GM21619 (cell line): Measurements from ENCODE around the gene TRPC6.
"Not testable (repeated sequence)": the region's sequence is repeated elsewhere in the genome, so short reads cannot be mapped to it uniquely, and the experiment has no call there.

Experiments used
- ATAC-seq: cut with Tn5 transposase; IDR thresholded peaks from one replicate; pipeline ENCODE4 v1.9.1; 2021; ENCODE audit not compliant: unreplicated experiment

TRPC6 gene

GRCh38 chr11:101523193-101523592 lies 60.6 kb downstream of the TRPC6 start:
- ATAC-seq = no peak

DNA sequence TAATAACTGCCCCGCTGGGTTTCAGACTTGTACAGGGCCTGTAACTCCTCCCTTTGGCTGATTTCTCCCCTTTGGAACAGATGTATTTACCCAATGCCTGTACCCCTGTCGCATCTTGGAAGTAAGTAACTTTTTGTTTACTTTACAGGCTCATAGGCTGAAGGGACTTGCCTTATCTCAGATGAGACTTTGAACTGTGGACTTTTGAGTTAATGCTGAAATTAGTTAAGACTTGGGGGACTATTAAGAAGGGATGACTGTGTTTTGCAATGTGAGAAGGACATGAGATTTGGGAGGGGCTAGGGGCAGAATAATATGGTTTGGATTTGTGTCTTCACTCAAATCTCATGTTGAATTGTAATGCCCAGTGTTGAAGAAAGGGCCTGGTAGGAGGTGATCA lies 62.0 kb downstream of the TRPC6 start:
- no peak for ATAC-seq

DNA sequence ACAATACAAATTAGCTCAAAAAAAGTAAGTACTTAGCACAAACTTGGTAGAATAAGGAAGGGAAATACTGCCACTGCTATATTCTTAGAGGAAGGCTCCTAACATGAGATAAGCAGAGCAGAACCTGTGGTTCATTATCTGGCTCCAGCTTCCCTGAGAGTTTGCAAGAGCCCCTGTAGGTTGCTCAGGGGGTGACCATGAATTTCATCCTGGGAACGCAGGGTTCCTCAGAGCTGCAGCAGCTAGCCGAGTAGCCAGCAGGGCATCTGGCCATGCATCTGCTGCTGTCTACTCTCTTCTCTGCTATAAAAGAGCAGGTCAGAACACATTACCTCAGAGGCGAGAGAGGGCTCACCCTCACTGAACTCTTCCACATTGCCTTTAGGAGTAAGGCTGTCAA lies 67.3 kb downstream of the TRPC6 start:
- no peak for ATAC-seq

- ATAC-seq = no peak
Measured at GRCh38 chr11:101511065-101511464, 72.7 kb downstream of the TRPC6 start.

DNA sequence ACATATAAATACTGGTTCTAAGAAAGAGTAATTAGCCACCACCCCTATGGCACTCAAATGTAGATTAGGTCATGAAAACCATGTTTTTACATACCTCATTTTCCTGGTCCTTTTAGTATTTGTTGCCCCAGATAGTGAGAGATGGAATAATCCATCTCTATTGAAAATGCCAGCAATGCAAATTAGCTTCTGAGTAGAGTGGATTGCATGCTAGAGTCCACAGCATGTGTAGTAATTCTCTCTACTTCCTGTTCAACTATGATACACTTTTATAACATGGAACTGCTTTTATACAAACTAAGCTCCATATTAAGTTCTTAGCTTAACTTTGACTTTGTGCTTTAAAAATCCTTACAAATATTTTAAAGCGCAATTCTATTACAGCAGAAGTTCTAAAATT lies 73.2 kb downstream of the TRPC6 start:
- ATAC-seq = no peak

- ATAC-seq = no peak
Measured at GRCh38 chr11:101509922-101510321, 73.9 kb downstream of the TRPC6 start.

- no peak for ATAC-seq
Measured at GRCh38 chr11:101508370-101508769, 75.4 kb downstream of the TRPC6 start.

DNA sequence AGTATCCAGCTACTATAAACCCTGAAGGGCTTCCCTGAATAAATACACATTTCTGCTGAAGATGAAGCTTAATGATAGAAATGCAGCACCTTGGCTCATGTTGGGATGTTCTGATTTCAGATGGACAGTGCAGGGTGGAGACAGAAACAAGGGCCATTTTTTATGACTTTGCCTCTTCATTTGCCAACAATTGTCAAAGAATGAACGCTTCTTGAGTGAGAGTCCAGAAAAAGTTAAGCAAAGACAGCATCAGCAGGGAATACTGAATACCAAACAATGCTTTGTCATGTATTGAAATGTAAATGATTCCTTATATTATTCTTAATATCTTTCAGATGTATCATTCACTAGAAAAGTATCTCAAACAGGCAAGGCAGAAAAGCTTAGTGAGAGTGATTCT lies 84.9 kb downstream of the TRPC6 start:
- no peak for ATAC-seq

GRCh38 chr11:101497291-101497690 lies 86.5 kb downstream of the TRPC6 start:
- ATAC-seq = no peak

DNA sequence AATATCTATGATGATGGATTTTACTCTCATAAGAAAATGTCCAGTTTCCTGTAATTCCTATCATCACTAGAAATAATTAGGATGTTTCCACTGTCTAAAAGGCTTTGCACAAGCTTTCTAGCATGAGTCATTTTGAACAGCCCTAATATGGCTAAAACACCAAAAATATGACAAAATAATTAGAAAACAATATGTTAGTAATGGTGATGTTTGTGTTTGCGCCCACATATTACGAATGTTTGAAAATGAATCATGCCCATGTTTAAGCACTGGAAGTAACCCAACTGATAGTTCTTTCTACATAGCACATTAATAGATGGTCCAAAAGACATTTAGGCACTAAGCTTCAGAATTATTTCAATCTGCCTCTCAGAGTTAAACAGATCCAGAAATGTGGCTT lies 96.0 kb downstream of the TRPC6 start:
- ATAC-seq = no peak

DNA sequence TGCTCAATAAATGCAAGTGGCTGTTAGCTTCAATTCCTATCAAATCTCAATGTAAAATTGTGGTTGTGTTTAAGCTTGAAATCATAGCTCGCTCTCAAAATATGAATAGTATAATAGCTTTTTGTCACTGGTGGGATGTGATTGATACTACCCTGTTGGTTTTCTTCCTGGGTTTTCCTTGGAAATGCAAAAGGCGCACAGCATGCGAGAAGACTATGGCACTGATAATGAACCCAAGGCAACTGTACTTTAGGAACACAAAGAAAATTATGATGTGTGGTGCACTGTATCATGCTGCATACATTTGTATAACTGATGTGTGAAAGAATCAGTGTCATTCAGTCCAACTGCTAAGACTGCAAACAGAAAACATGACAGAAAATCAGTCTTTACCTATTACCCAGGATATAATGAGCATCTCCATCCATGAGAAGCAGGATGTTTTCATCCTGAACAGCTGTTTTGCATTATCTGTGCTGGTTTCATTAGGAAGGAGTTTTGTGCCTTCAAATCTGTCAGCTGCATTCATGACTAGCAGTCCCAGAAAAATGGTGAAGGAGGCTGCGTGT lies 101.2 kb downstream of the TRPC6 start:
- ATAC-seq = no peak

DNA sequence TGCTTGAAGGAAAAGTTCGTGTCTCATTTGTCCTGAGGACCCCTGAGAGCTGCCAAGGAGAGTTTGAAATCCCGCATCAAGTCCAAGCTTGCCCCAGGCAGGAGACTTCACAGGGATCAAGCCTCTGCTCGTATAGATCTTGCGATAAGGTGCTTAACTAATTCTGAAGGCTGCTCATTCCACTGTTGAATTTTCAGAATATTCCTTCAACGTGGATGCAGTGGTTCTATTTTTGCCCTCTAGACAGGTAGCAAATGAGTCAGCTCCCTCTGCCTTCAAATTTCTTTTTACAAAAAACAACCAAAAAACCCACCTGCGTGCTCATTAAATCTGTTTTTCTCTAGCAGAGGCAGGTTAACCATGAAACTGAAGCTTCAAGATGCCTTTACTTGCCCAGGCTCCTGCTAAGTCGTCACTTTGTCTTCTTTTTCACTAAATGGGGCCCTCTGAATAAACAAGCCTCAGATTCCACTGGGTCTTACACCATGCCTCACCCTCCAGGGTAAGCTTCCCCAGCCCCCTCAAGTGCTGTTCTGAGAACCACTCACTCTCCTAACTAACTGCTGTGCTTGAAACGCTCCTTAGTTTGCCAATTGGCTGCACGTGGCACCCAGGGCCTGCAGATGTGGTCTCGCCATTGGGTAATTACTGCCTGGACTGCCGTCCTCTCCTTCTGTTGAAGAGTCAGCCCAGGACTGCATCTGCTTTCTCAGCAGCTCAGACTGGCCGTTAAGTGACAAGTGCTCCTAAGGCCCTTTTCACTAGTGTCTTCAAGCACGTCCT lies 105.0 kb downstream of the TRPC6 start:
- no peak for ATAC-seq

GRCh38 chr11:101477926-101478325 lies 105.9 kb downstream of the TRPC6 start:
- no peak for ATAC-seq

GRCh38 chr11:101476191-101476590 lies 107.6 kb downstream of the TRPC6 start:
- no peak for ATAC-seq

- ATAC-seq = no peak
Measured at GRCh38 chr11:101475699-101476098, 108.1 kb downstream of the TRPC6 start.

GRCh38 chr11:101474666-101475065 lies 109.1 kb downstream of the TRPC6 start:
- ATAC-seq = no peak

GRCh38 chr11:101470881-101471520 lies 112.8 kb downstream of the TRPC6 start:
- no peak for ATAC-seq

DNA sequence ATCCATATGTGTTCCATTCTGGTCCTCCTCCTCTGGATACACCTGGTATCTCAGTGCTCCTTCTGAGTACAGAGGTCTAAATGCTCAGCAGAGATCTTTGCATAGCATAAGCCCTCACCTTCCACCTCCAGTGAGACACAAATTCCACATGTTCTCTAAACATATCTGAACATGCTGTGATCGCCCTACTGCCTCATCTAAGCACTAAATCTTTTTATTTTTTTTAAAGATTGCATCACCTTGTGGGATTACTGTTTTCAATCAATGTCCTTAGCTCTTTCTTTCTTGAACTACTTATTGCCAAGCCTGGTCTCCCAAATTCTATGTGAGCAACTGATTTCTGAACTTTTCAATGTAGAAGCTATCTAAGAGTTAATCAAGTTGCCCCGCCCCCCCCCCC lies 113.4 kb downstream of the TRPC6 start:
- ATAC-seq = no peak

- no peak for ATAC-seq
Measured at GRCh38 chr11:101466352-101466751, 117.5 kb downstream of the TRPC6 start.

DNA sequence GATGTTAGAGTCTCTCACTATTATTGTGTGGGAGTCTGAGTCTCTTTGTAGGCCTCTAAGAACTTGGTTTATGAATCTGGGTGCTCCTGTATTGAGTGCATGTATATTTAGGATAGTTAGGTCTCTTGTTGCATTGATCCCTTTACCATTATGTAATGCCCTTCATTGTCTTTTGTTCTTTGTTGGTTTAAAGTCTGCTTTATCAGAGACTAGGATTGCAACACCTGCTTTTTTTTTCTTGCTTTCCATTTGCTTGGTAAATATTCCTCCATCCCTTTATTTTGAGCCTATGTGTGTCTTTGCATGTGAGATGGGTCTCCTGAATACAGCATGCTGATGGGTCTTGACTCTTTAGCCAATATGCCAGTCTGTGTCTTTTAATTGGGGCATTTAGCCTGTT lies 119.4 kb downstream of the TRPC6 start:
- not testable (repeated sequence) for ATAC-seq

DNA sequence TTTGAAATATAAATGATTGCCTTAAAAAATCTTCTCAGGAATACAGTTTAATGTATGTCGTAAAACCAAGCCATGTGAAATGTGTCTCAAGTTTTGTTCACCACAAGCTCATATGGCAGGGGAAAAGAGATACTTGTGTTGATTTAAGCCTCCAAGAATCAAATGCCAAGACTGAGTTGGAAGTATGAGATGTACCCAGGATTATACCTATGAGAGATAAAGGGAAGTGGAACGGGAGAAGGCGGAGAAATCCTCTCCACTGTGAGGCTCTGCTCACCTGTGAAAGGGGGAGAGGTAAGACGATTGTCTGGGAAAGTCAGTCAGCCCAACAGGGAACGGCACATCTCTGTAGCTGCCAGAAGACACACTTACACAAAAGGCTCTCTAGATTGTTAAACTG lies 124.8 kb downstream of the TRPC6 start:
- ATAC-seq = no peak

DNA sequence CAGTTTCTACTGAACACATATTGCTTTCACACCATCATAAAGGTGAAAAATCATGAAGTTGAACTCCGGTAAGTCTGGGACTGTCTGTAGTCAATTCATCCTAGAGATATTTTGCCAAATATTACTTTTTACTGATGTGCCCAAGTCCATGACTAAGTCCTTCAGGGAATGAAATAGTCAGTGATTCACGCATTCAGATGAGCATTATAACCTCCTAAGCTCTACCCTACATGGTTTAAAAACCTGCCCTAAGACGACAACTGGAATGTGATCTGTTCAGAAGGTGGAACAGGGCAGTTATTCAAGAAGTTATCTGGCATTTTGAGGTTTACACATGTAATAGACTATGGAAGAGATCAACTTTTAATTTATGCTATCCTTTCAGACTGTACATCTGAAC lies 125.6 kb downstream of the TRPC6 start:
- ATAC-seq = no peak
